ENCODE measurements around the gene PTGES2. TPM values are rescaled to one million over a fixed set of nuclear protein-coding genes. Genes with fewer than 3 reads are reported as not detected.

The PTGES2 gene
- total and polyA plus RNA-seq, 2 of the 13 experiments (the other 11 are each of a cell fraction or from before 2014, with no cell fraction given): 63.7 to 79.8 TPM

- TF ChIP-seq THAP9 (CRISPR knock-in tag; IDR thresholded peaks at IDR 0.05; ENCODE audit: borderline replicate concordance) (peak; percentile 65; the same call in 1 of the 2 replicates), ZNF710 (CRISPR knock-in tag; IDR thresholded peaks at IDR 0.05; ENCODE audit: borderline replicate concordance) (peak; percentile 94), HDAC2 (CRISPR knock-in tag; IDR thresholded peaks at IDR 0.05) (peak; percentile 85), RARA (CRISPR knock-in tag; IDR thresholded peaks at IDR 0.05) (peak; percentile 85), PRDM10 (CRISPR knock-in tag; IDR thresholded peaks at IDR 0.05; ENCODE audit: low read depth) (peak; percentile 67; the same call in 1 of the 2 replicates), ZNF414 (CRISPR knock-in tag; IDR thresholded peaks at IDR 0.05) (peak; percentile 19; the same call in 1 of the 2 replicates), NR2C2 (CRISPR knock-in tag; IDR thresholded peaks at IDR 0.05; ENCODE audit: borderline replicate concordance) (peak; percentile 47), CENPBD1 (CRISPR knock-in tag; IDR thresholded peaks at IDR 0.05; ENCODE audit: borderline replicate concordance, low read depth) (no peak), SOX5 (CRISPR knock-in tag; IDR thresholded peaks at IDR 0.05; ENCODE audit: borderline replicate concordance) (peak; percentile 93), ZNF18 (CRISPR knock-in tag; IDR thresholded peaks at IDR 0.05; ENCODE audit: insufficient replicate concordance) (peak; percentile 75), ZNF503 (CRISPR knock-in tag; IDR thresholded peaks at IDR 0.05) (peak; percentile 76; the same call in 1 of the 2 replicates), ZNF781 (CRISPR knock-in tag; IDR thresholded peaks at IDR 0.05; ENCODE audit: borderline replicate concordance, not compliant biosample characterization) (no peak), SOX13 (IDR thresholded peaks at IDR 0.05) (peak; percentile 67; the same call in 1 of the 2 replicates), SOX13 (CRISPR knock-in tag; conservative IDR thresholded peaks at IDR 0.05 in 1 of 2, IDR thresholded peaks at IDR 0.05 in 1 of 2) (peak in 1 of 2 experiments; percentile 96; a peak in 2 of 4 replicates)
These were observed 23.3 kb downstream of the PTGES2 start (continued) for GRCh38 chr9:128104171-128104618.
